Fibroblast of the conjunctiva (primary cell): ENCODE data around the gene ATF3.
A peak's percentile ranks its signal among the peaks of the same experiment; 100 is the strongest.

ENCODE experiments used
- DNase-seq: peaks from one replicate; pipeline ENCODE4 v3.0.0-alpha.2; 2010; ENCODE audit warnings: low read depth

The ATF3 gene

DNA sequence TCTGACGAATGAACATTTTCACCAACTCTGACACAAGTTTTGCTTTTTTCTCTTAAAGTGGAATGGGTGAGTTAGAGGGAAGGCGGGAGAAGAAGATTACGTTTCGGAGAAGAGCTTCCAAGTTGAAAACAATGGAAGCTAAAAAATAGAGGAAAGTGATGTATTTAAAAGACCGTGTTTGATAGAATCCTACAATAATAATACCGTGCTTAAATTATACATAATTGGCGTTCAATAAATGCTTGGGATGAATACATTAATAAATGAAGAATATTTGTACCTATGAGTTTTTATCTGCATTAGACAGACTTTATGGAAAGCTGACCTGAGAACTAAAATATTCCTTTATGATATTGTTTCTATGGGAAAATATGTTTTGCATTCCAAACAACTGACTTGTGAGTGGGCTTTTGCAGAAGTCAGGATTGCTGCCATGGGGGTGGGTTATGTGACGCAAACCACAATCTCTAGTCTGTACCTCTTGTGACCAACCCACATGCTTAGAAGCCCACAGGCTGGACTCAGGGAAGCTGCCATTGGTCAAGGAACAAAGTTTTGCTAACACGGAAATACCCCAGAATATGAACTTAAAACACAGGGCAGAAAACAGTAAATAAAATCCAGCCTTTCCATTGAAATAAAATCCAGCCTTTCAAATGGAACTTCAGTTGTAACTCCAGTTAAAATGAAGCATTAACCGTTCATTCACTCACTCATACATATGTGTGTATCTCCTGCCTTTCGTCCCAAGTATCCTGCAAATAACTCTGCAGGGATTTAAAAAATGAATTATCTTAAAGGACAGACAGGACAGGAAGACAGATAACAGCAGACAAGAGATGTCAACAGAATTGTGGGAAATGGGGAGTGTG, 21.3 kb upstream of the ATF3 start:
- no peak for DNase-seq

- no peak for DNase-seq
Measured at GRCh38 chr1:212587888-212588510, 20.6 kb upstream of the ATF3 start.

- DNase-seq = no peak
Measured at GRCh38 chr1:212589446-212589845, 19.1 kb upstream of the ATF3 start.

GRCh38 chr1:212591922-212592321, 16.6 kb upstream of the ATF3 start:
- no peak for DNase-seq

- DNase-seq = no peak
Measured at GRCh38 chr1:212593821-212594251, 14.7 kb upstream of the ATF3 start.

GRCh38 chr1:212594640-212595039, 13.9 kb upstream of the ATF3 start:
- no peak for DNase-seq

- no peak for DNase-seq
Measured at GRCh38 chr1:212595229-212595628, 13.3 kb upstream of the ATF3 start.

- DNase-seq = peak; percentile 82
Measured at GRCh38 chr1:212595787-212596714, 12.5 kb upstream of the ATF3 start.

- DNase-seq = no peak
Measured at GRCh38 chr1:212596798-212597197, 11.8 kb upstream of the ATF3 start.

DNA sequence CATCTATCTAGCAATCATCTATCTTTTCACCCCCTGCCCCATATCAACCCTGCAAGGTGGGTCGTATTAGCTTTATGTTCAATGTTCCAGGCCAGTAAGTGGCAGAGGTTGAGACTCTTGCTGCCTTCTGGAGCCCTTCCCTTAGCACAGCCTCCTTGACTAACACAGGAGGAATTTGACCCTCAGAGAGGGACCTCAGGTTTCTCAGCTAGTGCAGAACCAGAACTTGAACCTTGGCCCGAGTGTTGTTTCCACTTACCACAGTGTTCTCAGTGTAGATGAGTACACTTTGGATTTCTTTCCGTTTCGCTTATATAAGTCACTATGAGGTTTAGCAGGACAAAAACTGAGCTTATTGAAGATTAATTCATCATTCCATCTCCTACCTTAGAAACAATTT, 11.1 kb upstream of the ATF3 start:
- no peak for DNase-seq

DNA sequence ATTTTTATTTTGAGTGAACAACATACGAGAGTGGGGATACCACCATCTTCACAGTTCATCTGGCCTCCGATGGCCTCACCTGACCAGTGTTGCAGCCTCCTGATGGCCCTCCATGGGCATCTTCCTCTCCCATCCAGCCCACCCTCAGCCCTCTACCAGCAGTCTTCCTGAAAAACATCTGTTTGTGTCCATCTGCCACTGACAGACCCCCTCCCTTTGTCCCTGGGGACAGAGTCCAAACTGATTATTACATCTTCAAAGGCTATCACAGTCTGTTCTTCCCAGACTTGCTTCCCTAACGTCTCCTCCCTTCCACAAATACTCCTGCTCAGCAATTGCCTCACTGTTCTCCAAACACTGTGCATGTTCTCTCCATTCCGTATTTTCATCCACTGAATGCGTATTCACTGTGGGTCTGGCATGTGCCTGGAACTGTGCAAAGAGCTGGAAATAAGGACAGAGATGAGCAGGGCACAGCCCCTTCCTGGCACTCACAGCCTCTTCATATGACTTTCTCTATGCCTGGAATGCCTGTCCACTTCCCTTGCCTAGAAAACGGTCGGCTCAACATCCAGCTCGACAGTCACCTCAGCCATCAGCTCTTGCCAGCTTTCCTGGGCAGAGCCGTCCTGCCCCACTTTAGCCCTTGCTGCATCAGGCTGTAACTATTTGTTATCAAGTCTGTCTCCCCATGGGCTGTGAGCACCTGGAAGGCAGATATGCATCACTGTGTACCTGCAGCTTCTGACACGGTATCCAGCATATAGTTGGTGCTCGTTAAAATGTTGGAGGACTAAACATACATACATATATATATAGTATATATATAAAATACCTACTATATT, 8.3 kb upstream of the ATF3 start:
- no peak for DNase-seq

DNA sequence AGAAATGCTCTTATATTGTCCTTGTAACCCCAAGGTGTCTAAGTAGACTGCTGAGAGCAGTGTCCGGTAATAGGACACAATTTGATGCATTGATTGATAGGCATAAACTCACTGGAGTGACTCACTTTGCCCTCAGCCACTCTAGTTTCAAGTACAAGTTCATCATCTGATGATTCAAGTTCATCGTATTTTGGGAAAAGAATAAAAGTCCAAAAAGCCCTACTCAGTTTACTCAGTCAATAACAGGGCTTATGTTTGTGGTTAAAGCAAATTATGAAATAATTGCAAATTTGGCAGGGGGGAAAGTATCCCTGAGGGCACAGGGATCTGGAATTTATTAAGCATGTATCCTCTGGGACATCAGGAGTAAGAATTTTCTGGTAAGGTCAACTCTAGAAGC, 7.6 kb upstream of the ATF3 start:
- DNase-seq = no peak

DNA sequence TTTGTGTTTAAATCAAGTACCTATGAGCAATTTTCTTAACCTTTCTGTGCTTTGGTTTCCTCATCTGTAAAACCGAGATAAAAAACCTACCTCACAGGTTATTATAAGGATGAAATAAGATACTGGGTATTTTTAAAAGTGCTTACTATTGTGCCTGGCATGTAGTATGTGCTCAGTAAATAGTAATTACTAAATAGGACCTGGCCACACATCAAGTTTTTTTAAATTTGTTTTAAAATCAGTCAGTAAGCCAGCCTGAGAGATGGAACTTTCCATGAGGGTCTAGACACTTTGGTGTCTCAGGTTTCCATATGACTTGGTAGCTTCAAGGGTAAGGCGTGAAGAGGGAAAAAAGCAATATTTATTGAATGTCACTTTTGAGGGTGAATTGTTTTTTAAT, 7.0 kb upstream of the ATF3 start:
- no peak for DNase-seq

DNA sequence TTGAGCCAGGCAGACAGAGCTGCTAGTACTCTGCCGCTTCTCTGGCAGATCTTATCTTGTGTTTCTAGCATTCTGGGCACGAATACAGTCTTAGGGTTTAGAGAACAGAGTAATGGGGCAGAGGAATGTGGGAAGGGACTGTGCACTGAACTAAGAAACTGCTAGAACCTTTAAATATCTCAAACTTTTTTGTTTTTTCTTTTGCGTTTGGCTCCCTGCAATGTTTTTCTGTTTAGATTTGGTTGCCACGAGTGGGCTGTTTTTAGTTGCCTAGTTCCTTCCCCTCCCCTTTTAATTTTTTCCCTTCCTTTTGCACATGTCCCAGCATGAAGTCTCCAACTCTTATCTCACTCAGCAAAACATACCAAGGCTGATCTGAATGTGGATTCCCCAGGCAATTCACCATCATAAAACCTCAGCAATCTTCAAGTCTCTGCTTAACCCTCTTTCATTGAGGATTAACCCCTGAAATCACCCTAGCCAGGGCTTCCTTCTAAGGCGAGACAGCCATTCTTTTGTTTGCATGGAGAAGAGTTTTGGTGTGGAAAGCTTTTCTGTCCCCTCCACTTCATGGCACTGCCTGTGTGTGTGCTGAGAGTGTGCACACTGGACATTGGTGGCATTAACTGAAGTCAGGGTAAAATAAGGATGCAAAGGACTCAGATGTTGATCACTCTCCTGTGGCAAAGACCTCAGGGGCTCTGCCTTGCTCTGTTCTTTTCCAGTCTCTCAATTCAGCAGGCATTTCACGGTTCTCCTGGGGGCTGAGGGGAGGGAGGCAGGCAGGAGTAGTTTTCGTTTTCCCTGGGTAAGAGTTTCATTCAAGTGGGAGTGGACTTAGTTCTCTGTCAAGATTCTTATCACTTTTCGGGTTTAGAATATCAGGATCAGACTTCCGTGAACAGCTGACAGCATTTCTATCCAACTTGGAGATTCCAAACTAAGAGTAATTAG, 2.8 kb upstream of the ATF3 start:
- DNase-seq = no peak

DNA sequence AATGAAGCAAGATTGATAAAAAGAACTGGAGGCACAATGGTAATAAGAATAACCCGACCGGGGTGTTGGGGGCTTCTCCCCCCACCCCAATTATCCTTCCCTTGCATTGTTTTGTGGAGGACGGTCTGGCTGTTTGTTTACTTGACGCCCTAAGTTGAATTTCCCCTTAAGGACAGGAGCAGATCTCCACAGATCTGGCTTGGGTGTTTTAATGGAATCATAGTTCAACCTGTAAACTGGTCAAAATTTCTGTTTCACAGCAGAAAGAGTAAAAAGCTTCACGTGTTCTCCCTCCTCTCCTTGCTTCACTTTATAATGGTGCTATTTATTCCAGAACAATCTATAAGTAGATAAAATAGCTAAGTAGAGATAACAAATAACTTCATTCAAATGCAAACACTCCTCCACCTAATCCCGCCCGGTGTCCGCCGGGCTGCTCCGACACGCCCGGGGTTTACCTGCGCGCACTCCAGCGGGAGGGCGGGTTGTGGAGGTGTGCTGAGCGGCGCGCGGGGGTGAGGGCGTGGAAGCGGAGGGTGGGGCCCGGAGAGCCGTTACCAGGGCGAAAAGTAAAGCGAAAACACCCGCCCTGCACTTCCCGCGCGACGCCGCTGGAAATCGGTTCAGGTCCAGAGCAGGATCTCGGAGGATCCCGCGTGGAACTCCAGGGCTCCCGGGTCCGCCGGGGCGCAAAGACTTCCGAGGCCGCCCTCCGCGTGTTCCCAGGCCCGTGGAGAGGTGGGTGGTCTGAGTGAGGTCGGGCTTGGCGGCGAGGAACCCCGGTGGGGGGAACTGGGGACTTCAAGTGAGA, 2.0 kb upstream of the ATF3 start:
- DNase-seq = no peak

DNA sequence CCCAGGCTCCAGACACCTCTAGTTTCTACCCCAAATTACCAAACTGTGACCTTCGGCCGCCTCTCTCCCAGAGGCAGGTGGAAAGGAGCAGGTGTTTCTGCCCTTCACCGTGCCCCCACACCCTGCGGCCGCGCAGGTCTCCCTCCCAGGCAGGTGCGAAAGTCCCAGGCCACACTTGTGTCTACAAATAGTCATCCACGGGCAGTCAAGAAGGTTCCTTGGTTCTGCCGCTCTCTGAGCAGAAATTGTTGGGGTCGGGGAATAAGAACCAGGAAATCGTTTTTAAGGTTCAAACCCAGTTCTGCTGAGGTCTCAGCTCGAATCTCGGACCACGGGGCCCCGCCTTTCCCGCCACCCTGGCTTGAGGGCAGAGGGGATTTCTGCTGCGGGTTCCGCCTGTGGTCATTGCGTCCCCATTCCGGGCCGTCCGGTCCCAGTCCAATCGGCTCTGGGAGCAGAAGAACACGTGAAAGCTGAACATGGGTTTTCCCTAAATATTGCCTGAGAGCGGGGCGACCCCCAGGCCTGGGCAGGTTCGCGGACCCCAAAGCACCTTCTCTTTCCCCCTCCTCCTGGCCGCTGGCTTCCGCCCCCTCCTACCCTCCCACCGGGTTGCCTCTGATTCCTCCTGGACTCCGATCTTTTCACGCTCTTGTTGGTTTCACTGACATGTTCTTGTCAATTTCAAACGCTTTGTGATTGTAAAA, 1.2 kb upstream of the ATF3 start:
- no peak for DNase-seq

DNA sequence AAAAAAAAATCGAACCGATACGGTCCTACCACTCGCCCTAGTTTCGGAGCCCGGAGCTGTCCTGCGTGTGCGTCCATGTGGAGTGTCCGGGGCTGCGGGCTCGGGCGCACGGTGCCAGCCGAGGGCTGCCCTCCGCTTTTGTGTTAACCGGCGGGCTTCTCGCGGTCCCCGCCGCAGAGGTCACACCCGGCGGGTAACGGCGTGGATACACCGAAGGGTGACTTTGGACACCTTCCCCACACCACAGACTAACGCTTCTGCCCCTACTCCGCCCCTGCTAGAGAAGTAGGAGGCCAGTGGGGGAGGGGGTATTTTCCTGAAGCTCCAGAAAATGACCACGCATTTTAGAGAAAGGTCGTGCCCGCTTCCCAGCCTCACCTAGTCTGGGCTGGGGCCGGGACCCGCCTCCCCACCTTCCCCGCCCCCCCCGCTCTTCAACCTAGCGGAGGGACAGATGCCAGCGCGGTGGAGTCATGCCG, 609 bp upstream of the ATF3 start:
- DNase-seq = no peak

DNA sequence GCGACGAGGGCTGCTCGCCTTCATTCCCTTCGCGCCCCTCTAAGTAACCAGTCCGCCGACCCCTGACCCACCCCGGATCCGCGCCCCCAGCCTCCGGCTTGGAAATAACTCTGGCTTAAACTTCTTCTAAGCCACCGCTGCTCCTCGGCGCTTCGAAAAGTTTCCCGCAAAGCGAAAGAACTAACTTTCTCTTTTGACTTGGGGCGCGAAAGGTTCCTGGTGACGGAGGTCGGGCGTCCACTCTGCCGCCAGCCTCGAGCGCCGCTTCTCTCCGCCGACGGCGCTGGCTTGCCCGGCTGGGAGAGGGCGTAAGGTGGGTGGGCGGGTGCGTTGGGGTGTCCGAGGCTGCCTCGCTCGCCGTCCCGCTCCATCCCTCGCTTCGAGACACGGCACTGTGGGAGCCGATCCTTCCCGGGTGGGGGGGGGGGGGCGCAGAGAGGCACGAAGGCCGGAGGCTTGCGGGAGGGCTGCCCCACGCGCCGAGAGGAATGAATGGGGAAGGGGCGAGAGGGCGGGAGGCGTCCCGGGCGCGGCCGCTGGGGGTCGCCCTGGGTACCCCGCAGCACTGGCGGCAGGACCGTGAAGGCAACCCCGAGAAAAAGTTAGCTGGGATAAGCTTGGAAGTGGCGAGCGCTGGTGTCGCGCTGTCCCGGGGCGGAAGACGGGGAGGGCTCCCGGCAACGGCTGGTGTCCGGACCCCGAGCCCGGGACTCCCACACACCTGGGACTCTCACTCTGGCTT, 569 bp downstream of the ATF3 start:
- no peak for DNase-seq
